ENCODE results near the gene TAS2R43. TPM values are rescaled to one million over a fixed set of nuclear protein-coding genes. Genes with fewer than 3 reads are reported as not detected.

TAS2R43 gene, protein sequence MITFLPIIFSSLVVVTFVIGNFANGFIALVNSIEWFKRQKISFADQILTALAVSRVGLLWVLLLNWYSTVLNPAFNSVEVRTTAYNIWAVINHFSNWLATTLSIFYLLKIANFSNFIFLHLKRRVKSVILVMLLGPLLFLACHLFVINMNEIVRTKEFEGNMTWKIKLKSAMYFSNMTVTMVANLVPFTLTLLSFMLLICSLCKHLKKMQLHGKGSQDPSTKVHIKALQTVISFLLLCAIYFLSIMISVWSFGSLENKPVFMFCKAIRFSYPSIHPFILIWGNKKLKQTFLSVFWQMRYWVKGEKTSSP
- 0.96 TPM in 1 of 2 replicates, not detected in the other for total RNA-seq

DNA sequence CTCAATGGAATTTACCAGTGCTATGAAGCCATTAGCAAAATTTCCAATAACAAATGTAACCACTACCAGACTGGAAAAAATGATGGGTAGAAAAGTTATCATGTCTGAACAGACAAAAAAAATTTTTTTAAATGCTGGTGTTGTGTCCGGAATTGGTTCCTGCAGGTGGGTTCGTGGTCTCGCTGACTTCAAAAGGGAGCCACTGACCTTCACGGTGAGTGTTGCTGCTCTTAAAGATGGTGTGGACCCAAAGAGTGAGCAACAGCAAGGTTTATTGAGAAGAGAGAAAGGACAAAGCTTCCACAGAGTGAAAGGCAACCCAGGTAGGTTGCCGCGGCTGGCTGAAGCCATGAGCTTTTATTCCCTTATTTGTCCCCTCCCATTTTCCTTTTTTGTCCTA, at the start of gene TAS2R43:
TAS2R43 (minus strand) TSS at position 186 of the 400 bp plus-strand sequence; CDS start at position 102, 84 bp downstream.

DNA sequence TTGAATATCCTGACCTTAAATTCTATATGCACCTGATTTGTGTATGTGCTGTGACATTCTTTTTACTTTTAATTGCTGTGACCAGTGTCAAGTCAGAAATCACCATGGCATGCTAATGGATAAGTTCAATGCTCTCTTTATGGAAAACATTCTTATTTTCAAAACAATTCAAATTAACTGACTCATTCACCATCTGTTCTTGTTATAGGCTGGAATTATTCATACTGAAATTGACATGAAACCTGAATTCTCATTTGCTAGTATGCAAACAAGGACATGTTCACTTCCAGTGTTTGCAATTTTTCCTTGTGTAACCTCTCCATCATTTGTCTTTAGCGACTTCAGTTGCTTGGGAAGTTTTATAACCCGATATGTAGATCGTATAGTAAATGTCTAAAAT, 42.2 kb upstream of the TAS2R43 start, which contains the start of gene TAS2R30:
TAS2R30 (minus strand) TSS at position 340 of the 400 bp plus-strand sequence. CDS start 400 bp downstream, outside the sequence.

DNA sequence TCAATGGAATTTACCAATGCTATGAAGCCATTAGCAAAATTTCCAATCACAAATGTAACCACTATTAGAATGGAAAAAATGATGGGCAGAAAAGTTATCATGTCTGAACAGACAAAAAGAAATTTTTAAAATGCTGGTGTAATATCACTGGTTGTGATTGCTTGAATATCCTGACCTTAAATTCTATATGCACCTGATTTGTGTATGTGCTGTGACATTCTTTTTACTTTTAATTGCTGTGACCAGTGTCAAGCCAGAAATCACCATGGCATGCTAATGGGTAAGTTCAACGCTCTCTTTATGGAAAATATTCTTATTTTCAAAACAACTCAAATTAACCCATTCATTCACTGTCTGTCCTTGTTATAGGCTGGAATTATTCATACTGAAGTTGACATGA, 29.9 kb downstream of the TAS2R43 start, which contains the start of gene TAS2R46:
TAS2R46 (minus strand) TSS at position 101 of the 400 bp plus-strand sequence; CDS start at position 101, 0 bp downstream.

Other genes starting within 250 kb of the TAS2R43 start
- 0.64 TPM in 1 of 2 replicates, not detected in the other for gene PRR4, start 242.8 kb downstream of the TAS2R43 start, total RNA-seq
- gene PRH1, start 208.1 kb downstream of the TAS2R43 start, total RNA-seq, result 3.4 and 4.3 TPM in 2 replicates
- 0.48 and 0.64 TPM in 2 replicates for gene TAS2R13, start 182.8 kb downstream of the TAS2R43 start, total RNA-seq
- gene PRH2, start 163.1 kb downstream of the TAS2R43 start, total RNA-seq, result not detected in 2 replicates
- gene TAS2R14, start 153.1 kb downstream of the TAS2R43 start, total RNA-seq, result 0.96 and 1.9 TPM in 2 replicates
- gene TAS2R50, start 105.4 kb downstream of the TAS2R43 start, total RNA-seq, result 0.85 and 0.96 TPM in 2 replicates
- gene TAS2R20, start 94.0 kb downstream of the TAS2R43 start, total RNA-seq, result 0.64 and 0.96 TPM in 2 replicates
- gene TAS2R19, start 69.7 kb downstream of the TAS2R43 start, total RNA-seq, result 0.43 and 1.2 TPM in 2 replicates
- gene TAS2R31, start 60.9 kb downstream of the TAS2R43 start, total RNA-seq, result 1.2 TPM in 1 of 2 replicates, not detected in the other
- gene TAS2R46, start 30.0 kb downstream of the TAS2R43 start, total RNA-seq, result 0.85 and 0.96 TPM in 2 replicates
- 1.2 and 2.8 TPM in 2 replicates for gene TAS2R30, start 42.3 kb upstream of the TAS2R43 start, total RNA-seq
- gene SMIM10L1, start 78.9 kb upstream of the TAS2R43 start, total RNA-seq, result 3.9 and 5.5 TPM in 2 replicates
- not detected in 2 replicates for gene TAS2R42, start 94.6 kb upstream of the TAS2R43 start, total RNA-seq
- gene PRB3, start 177.4 kb upstream of the TAS2R43 start, total RNA-seq, result not detected in 2 replicates
- not detected in 2 replicates for gene PRB4, start 218.1 kb upstream of the TAS2R43 start, total RNA-seq

Measured in tracheal epithelial cell (primary cell).